Panc1 (cell line): Measurements from ENCODE around the gene TNFRSF21.

Experiments used
- POLR2AphosphoS5 ChIP-seq: IDR thresholded peaks from 2 replicates; pipeline ENCODE4 v1.6.1; 2012; ENCODE audit warnings: mild to moderate bottlenecking, low read depth, low read length, moderate library complexity
- SIN3A ChIP-seq: IDR thresholded peaks from 2 replicates; pipeline ENCODE4 v1.6.1; 2012; ENCODE audit warnings: low read depth, mild to moderate bottlenecking, low read length, moderate library complexity, borderline replicate concordance; ENCODE audit not compliant: insufficient read depth
- TCF7L2 ChIP-seq: IDR thresholded peaks from 2 replicates; pipeline ENCODE4 v1.6.1; 2011; ENCODE audit warnings: mild to moderate bottlenecking, low read depth, low read length, inconsistent platforms
- TF ChIP-seq, protein P1 (sequence below): fragments of 450-650 bp; IDR thresholded peaks from 2 replicates; pipeline ENCODE4 v1.5.1; 2017; ENCODE audit warnings: mild to moderate bottlenecking
- TF ChIP-seq, protein P2 (sequence below), 2 experiments: IDR thresholded peaks; 2 replicates each; pipeline ENCODE4 v1.6.1; 2011 to 2012; ENCODE audit warnings: low read depth in 2 of 2, control low read depth in 1 of 2, low read length in 1 of 2, mild to moderate bottlenecking in 1 of 2, moderate library complexity in 1 of 2; ENCODE audit not compliant: insufficient read depth in 1 of 2

DNA sequence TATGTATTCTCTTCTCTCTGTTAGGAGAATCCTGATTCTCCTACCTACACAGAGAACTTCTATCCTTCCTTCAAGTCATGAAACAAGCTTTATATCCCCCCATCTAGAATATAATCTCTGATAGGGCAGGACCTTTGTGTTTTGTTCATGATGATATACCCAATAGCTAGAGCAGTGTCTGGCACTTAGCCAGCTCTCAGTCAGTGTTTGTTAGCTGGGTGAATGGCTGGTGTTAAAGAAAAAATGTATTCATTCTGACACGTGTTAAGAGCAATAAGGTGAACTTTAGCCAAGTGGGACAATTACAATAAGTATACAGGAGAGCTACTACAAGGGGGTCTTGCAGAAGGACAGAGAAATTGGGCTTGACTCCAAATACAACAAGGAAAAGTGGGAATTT is 34.3 kb upstream of the TNFRSF21 start:
- TF ChIP-seq, protein P1, sequence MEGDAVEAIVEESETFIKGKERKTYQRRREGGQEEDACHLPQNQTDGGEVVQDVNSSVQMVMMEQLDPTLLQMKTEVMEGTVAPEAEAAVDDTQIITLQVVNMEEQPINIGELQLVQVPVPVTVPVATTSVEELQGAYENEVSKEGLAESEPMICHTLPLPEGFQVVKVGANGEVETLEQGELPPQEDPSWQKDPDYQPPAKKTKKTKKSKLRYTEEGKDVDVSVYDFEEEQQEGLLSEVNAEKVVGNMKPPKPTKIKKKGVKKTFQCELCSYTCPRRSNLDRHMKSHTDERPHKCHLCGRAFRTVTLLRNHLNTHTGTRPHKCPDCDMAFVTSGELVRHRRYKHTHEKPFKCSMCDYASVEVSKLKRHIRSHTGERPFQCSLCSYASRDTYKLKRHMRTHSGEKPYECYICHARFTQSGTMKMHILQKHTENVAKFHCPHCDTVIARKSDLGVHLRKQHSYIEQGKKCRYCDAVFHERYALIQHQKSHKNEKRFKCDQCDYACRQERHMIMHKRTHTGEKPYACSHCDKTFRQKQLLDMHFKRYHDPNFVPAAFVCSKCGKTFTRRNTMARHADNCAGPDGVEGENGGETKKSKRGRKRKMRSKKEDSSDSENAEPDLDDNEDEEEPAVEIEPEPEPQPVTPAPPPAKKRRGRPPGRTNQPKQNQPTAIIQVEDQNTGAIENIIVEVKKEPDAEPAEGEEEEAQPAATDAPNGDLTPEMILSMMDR: no peak
- TF ChIP-seq POLR2AphosphoS5 (no peak), TCF7L2 (no peak), SIN3A (no peak)
- TF ChIP-seq, protein P2, sequence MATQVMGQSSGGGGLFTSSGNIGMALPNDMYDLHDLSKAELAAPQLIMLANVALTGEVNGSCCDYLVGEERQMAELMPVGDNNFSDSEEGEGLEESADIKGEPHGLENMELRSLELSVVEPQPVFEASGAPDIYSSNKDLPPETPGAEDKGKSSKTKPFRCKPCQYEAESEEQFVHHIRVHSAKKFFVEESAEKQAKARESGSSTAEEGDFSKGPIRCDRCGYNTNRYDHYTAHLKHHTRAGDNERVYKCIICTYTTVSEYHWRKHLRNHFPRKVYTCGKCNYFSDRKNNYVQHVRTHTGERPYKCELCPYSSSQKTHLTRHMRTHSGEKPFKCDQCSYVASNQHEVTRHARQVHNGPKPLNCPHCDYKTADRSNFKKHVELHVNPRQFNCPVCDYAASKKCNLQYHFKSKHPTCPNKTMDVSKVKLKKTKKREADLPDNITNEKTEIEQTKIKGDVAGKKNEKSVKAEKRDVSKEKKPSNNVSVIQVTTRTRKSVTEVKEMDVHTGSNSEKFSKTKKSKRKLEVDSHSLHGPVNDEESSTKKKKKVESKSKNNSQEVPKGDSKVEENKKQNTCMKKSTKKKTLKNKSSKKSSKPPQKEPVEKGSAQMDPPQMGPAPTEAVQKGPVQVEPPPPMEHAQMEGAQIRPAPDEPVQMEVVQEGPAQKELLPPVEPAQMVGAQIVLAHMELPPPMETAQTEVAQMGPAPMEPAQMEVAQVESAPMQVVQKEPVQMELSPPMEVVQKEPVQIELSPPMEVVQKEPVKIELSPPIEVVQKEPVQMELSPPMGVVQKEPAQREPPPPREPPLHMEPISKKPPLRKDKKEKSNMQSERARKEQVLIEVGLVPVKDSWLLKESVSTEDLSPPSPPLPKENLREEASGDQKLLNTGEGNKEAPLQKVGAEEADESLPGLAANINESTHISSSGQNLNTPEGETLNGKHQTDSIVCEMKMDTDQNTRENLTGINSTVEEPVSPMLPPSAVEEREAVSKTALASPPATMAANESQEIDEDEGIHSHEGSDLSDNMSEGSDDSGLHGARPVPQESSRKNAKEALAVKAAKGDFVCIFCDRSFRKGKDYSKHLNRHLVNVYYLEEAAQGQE (IDR thresholded peaks at IDR 0.05; ENCODE audit: insufficient read depth in 1 of 2, low read depth in 2 of 2, low read length in 1 of 2): no peak
